Measurements from ENCODE around the gene FOXK1.
"Not testable (repeated sequence)": the region's sequence is repeated elsewhere in the genome, so short reads cannot be mapped to it uniquely, and the experiment has no call there.

FOXK1 gene
- total RNA-seq, result 140 to 298 (median 241) reads per million in 4 experiments

DNA sequence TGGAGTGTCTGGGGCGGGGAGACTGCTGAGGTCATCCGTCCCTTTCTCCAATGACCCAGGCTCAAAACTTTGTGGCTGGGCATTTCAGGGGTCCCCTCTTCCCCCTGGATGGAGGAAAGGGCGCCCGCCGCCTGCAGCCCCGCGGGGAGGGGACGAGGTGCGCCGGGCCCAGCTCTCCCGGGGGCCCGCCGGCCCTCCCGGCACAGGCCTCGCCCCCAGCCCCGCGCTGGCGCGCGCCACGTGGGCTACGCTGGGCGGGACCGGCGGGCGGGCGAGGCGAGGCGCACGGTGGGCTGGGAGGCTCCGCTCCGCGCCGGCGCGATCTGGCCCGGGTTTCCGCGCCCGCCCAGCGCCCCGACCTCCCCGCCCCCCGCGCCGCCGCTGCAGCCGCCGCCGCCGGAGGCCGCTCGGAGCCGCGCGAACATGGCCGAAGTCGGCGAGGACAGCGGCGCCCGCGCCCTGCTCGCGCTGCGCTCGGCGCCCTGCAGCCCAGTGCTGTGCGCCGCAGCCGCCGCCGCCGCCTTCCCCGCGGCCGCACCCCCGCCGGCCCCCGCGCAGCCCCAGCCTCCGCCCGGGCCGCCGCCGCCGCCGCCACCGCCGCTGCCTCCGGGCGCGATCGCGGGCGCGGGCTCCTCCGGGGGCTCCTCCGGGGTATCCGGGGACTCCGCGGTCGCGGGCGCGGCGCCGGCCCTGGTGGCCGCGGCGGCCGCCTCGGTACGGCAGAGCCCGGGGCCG, at the start of gene FOXK1:
Gene FOXK1 (plus strand): TSS at position 410 of the 735 bp plus-strand sequence. CDS start 14 bp downstream, at position 424.
- DNase-seq, result peak; percentile 69

DNA sequence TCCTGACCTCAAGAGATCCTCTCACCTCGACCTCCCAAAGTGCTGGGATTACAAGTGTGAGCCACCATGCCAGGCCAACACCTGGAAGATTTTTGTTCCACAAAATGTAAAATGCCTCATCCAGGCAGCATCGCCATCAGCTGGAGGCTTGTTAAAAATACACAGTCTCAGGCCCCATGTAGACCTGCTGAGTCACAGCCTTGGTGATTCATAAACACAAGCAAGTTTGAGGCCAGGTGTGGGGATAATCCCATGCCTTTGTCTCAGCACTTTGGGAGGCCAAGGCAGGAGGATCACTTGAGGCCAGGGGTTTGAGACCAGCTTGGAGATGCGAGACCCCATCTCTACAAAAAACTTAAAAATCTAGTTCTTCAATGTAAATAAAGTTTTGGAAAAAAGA, 49.1 kb upstream of the FOXK1 start:
- no peak for DNase-seq

- no peak for DNase-seq
These were observed 47.9 kb upstream of the FOXK1 start for GRCh38 chr7:4634166-4634565.

DNA sequence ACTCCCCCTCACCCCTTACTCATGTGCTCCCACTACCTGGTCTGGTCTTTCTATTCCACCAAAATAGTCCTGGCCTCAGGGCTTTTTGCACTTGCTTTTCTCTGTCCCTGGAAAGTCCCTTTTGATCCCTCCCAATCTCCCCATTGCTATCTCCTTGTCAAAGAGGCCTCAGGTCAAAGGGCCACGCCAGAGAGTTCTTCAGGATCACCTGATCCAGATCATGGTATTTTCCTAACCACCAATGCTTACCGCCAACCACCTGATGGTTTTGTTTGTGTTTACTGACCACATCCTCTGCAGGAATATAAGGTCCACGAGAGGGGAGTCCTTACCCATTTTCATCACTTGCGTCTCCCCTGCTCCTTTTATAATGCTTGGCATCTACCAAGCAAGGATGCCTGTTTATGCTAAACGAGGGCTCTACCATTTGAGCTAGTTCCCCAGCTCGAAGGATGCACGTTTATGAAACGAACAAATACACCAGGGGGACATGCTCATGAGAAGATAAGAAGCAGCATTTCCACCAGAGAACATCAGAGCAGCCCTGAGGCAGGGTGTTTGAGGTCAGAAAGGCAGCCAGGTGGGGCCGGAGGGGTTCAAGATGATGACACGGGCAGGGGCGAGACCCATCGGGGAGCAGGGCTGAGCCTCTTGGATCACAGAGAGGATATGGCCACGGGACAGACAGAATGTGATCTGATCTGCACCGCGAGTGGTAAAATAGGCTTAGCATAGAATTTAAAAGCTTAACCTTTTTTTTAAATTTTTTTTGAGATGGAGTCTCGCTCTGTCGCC, 43.1 kb upstream of the FOXK1 start:
- no peak for DNase-seq

DNA sequence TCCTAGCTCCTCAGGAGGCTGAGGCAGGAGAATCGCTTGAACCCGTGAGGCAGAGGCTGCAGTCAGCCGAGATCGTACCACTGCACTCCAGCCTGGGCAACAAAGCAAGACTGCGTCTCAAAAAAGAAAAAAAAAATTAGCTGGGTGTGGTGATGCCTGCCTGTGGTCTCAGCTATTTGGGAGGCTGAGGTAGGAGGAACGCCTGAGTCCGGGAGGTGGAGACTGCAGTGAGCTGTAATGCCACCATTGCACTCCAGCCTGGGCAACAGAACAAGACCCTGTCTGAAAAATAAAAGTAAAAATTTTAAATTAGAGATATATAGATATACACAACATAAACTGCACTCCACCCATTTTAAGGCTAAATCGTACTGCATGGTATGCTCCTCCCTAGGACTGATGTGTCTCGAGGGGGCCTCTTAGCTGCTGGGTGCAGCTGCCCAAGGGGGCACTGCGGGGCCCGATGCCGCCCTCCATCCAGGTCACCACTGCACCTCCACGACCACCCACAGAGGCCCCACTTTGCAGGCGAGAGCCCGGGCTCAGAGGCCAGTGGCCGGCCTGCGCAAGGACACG, 40.9 kb upstream of the FOXK1 start:
- DNase-seq, result no peak

DNA sequence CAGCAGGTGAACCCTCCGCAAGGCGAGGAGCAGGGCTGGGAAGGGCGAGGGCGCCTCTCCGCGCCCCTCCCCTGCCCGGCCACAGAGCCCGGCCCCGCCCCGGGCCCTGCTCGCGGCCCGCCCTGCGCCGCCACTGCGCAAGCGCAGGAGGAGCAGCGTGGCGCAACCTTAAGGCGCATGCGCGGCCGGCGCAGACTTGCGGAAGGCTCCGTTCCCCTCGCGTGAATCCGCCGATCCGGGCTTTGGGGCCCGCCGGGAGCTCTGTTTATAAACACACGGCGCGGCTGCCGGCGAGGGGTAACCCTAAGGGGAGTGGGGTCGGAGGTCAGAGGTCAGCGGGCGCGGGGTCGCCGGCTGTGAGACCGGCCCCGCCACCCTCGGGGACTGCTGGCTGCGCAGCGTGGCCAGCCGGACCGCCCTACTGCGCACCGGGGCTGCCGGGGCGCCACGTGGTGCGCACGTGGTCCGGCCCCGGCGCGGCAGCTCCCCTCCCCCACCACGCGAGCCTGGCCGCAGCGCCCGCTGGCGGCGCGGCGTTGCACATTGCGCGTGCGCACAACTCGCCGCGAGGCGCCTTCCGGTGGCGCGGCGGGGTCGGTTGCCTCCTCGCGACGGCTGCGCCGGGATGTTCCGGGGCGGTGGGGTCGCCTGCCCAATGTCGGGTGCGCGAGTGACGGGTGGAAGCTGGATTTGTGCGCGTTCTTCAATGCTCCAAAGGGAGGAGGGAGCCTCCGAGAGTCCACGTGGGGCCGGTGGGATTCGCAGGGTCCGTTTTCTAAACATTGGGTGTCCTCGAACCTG, 40.2 kb upstream of the FOXK1 start:
- peak; percentile 91 for DNase-seq

GRCh38 chr7:4642468-4643203, 39.5 kb upstream of the FOXK1 start:
- DNase-seq, result no peak

DNA sequence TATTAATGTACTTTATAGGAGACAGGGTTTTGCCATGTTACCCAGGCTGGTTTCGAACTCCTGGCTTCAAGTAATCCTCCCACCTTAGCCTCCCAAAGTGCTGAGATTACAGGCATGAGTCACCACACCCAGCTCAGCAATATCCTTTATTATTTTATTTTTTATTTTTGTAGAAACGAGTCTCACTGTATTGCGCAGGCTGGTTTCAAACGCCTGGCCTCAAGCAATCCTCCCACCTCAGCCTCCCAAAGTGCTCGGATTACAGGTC, 39.0 kb upstream of the FOXK1 start:
- not testable (repeated sequence) for DNase-seq

DNA sequence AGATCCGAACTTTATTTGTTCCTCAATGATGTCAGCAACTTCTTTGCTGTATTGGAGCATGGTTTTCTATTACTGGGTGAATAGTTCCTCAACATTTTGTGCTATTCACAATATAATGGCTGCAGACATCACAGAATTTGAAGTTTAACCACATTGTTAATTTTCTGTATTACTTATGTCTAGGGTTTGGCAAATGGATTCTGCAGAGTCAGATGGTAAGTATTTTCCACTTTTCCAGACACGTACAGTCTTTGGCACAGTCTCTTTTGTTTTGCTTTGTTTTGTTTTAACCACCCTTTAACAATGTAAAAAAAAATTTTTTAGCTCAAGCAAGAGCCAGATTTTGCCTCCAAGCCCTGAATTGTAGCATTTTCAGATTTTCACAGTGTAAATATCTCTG, 36.8 kb upstream of the FOXK1 start:
- no peak for DNase-seq

GRCh38 chr7:4648111-4648510, 34.0 kb upstream of the FOXK1 start:
- DNase-seq, result no peak

GRCh38 chr7:4650433-4651047, 31.6 kb upstream of the FOXK1 start:
- no peak for DNase-seq

GRCh38 chr7:4653771-4654170, 28.3 kb upstream of the FOXK1 start:
- no peak for DNase-seq

DNA sequence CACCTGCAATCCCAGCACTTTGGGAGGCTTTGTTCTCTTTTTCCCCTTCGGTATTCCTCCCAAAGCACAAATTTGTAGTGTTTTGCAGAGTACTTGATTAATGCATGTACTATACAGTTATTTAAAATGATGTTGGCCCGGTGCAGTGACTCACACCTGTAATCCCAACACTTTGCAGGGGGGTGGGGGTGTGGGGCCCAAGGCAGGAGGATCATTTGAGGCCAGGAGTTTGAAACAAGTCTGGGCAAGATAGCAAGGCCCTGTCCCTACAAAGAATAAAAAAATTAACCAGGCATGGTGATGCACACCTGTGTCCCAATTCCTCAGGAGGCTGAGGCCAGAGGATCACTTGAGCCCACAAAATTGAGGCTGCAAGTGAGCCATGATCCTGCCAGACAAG, 26.8 kb upstream of the FOXK1 start:
- DNase-seq, result no peak

DNA sequence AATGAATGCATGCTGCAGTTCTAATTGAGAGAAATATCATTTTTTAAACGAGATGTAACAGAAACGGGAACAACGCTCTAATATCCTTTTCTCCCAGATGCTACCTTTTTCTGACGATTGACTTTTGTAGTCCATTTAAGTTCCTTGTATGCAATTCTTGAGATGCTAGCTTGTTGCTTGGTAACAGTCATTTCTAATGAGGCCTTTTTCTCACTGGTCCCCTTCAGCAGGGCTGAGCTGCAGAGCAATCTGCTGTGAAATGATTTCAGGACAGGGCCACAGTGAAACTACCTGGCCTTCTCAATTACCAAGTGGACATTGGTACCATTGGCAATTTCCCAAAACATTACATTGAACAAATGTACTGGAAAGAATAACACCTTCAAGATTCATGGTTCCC, 26.2 kb upstream of the FOXK1 start:
- DNase-seq, result no peak

DNA sequence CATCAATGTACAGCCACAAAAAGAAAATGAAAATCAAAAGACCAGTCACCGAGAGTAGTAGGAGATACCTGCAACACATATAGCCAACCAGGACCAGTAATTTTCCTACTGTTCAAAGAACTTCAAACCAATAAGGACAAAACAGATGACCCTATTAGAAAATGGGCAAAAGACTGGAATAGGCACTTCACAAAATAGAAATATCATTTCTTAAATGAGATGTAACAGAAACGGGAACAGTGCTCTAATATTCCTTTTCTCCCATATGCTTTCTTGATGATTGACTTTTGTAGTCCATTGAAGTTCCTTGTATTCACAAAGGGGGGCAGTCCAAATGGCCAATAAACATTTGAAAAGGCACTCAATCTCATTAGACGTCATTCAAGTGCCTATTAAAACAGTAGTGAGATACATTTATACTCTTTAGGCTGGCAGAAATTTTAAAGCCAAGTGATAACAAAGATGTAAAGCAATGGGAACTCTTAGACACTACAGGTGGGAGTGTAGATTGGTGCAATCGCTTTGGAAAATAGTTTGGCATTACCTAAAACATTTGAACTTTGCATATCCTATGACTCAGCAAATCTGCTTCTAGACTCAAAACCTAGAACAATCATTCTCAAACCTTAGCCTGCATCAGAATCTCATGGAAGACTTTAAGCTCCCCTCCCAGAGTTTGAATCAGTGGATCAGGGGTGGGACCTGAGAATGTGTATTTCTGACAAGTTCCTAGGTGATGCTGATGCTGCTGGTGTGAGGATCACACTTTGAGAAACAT, 24.3 kb upstream of the FOXK1 start:
- DNase-seq, result no peak

DNA sequence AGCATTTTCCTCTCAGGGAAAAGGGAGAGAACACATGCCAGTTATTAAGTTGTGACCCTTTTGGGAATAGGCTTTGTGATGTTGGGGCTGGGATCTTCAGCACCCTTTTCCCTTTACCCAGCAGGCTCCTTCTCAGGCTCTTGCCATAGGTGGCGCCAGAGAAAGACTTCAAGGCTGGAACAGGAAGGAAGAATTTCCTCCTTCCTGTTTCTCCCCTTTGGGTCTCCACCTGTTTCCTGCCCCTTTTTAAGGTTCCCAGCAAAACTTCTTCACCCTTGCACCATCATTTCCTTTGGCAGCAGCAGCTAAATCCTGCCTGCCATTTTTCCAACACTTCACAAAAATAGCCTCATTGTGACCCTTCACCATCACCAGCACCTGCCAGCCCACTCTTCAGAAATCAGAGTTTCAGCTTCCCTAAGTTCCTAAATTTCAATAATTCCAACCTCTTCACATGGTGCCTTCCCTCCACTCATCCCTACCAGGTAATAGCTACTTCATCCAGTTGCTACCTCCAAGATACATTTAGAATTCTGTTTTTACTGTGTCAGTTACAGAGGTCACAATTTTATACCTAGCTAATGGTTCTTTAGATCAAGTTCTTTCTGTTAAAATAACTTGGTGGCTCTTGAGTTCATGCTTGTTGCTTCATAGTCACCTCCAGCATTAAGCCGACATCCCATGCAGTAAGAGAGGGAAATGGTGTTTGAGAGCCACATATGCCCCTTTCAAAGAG, 22.4 kb upstream of the FOXK1 start:
- DNase-seq, result no peak

DNA sequence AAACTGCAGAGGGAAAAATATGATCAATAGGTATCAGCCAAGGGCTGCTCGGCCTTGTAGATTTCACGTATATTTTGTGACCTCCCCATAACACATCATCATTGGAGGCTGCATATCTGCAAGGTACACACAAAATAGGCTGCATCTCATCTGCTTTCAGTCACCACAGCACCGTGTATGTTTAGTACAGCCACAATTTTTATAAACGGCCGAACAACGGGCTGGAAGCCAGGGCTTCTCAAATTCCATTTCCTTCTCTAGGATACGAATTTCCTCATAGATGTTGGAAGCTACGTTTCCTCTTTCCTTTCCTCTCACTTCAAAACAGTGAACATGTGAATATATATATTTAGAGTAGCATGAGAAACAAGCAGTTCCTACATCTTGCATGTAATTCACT, 20.2 kb upstream of the FOXK1 start:
- DNase-seq, result no peak

DNA sequence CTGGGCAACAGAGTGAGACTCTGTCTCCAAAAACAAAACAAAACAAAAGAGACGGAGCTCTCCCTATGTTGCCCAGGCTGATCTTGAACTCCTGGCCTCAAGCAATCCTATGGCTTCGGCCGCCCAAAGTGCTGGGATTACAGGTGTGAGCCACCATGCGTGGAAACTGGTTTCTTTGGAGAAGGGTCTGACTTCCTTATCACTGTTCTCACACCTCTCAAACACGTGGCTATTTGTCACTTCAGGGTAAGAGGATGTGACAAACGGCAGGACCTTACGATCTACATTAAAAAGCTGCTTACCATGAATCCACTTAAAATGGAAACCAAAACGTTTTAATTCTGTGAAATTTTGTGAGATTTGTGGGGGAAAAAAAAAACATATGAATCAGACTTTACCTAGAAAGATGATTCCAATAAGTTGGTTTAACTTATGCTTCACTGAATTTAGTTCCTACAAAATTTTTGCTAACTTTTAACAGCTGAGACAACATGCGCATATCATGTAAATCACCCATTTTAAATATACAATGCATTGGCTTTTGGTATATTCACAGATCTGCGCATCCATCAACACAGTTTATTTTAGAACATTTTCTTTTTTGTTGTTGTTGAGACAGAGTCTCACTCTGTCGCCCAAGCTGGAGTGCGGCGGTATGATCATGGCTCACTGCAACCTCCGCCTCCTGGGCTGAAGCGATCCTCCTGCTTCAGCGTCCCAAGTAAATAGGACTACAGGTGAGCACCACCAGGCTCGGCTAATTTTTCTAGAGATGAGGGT, 18.7 kb upstream of the FOXK1 start:
- DNase-seq, result no peak

- no peak for DNase-seq
These were observed 16.4 kb upstream of the FOXK1 start for GRCh38 chr7:4665661-4666060.
